Suprapubic skin (tissue), 4 donors: ENCODE measurements around the gene NTM. TPM values are rescaled to one million over a fixed set of nuclear protein-coding genes. Genes with fewer than 3 reads are reported as not detected.

Experiments used
- DNase-seq, 2 donors: peaks; one replicate each; pipeline ENCODE4 v3.0.0-alpha.2; 2019; ENCODE audit warnings: low spot score in 2 of 2
- H3K27ac ChIP-seq: fragments of 200-600 bp; sonication (generic); one replicate; pipeline ENCODE4 v1.5.1; 2019
- H3K27me3 ChIP-seq: fragments of 200-600 bp; sonication (generic); one replicate; pipeline ENCODE4 v1.5.1; 2019
- H3K36me3 ChIP-seq: fragments of 200-600 bp; sonication (generic); one replicate; pipeline ENCODE4 v1.5.1; 2019
- H3K4me1 ChIP-seq: fragments of 200-600 bp; sonication (generic); one replicate; pipeline ENCODE4 v1.5.1; 2019
- H3K4me3 ChIP-seq: fragments of 200-600 bp; sonication (generic); one replicate; pipeline ENCODE4 v1.5.1; 2019; ENCODE audit warnings: mild to moderate bottlenecking
- H3K9me3 ChIP-seq: fragments of 200-600 bp; sonication (generic); one replicate; pipeline ENCODE4 v1.5.1; 2019
- EP300 ChIP-seq: sonication (generic); formaldehyde crosslinking; IDR thresholded peaks from one replicate; pipeline ENCODE4 v1.6.1; 2017; ENCODE audit warnings: antibody characterized with exemption
- POLR2A ChIP-seq, 2 donors: fragments of 450-650 bp; IDR thresholded peaks; one replicate each; pipeline ENCODE4 v1.6.1; 2017; ENCODE audit warnings: antibody characterized with exemption in 2 of 2, mild to moderate bottlenecking in 2 of 2, moderate library complexity in 2 of 2
- POLR2AphosphoS5 ChIP-seq, 3 donors: sonication (generic); formaldehyde crosslinking; IDR thresholded peaks; one replicate each; pipeline ENCODE4 v1.6.1; 2017; ENCODE audit warnings: antibody characterized with exemption in 3 of 3
- WGBS: methylation state at CpG from one replicate; pipeline ENCODE4 v1.1.5; 2018; 5-methylcytosine and 5-hydroxymethylcytosine counted together
- total RNA-seq, 4 donors: library from RNA; depleted of rRNA; stranded (reverse); fragments of >200 nt; gene quantifications; one replicate each; pipeline ENCODE4 v1.1.0, GENCODE V29; 2016
- TF ChIP-seq, protein P1 (sequence below), 2 donors: fragments of 200-600 bp in 1 of 2; fragments of 450-650 bp in 1 of 2; sonication (generic) in 1 of 2; IDR thresholded peaks; one replicate each; pipeline ENCODE4 v1.5.1; 2016 to 2019; ENCODE audit warnings: antibody characterized with exemption in 2 of 2, mild to moderate bottlenecking in 1 of 2, moderate library complexity in 1 of 2

NTM gene
- total RNA-seq, 4 donors from 2014 or later: 0.19 to 19.1 (median 2.1) TPM

DNA sequence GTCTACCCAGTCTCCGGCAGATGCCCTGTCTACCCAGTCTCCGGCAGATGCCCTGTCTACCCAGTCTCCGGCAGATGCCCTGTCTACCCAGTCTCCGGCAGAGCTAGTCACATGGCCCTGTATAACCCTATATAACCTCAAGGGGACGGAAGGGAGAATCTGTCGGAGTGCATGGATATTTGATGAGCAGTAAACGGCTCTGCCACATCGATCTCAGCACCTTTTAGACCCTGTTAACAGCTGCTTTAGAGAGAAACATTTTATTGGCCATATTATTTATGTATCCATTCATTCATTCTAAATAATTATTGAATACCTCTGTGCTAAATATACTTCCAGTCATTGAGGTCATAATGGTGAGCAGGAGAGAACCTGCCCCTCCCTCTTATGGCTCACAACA, 228.9 kb downstream of the NTM start:
- Histone ChIP-seq H3K36me3 (no peaks in the 10 kb centered on the region), H3K4me3 (no peak overlapping the region), H3K27ac (no peak overlapping the region), H3K4me1 (no peaks in the 10 kb centered on the region), H3K9me3 (no peaks in the 10 kb centered on the region), H3K27me3 (no peaks in the 10 kb centered on the region)
- no peak for TF ChIP-seq POLR2AphosphoS5 (IDR thresholded peaks at IDR 0.05)
- TF ChIP-seq EP300: no peak
- no peak for TF ChIP-seq POLR2A (IDR thresholded peaks at IDR 0.05)
- TF ChIP-seq, protein P1, sequence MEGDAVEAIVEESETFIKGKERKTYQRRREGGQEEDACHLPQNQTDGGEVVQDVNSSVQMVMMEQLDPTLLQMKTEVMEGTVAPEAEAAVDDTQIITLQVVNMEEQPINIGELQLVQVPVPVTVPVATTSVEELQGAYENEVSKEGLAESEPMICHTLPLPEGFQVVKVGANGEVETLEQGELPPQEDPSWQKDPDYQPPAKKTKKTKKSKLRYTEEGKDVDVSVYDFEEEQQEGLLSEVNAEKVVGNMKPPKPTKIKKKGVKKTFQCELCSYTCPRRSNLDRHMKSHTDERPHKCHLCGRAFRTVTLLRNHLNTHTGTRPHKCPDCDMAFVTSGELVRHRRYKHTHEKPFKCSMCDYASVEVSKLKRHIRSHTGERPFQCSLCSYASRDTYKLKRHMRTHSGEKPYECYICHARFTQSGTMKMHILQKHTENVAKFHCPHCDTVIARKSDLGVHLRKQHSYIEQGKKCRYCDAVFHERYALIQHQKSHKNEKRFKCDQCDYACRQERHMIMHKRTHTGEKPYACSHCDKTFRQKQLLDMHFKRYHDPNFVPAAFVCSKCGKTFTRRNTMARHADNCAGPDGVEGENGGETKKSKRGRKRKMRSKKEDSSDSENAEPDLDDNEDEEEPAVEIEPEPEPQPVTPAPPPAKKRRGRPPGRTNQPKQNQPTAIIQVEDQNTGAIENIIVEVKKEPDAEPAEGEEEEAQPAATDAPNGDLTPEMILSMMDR (IDR thresholded peaks at IDR 0.05): no peak
- WGBS: 82% methylated on average over 8 of the region's 8 CpGs
- no peak for DNase-seq

DNA sequence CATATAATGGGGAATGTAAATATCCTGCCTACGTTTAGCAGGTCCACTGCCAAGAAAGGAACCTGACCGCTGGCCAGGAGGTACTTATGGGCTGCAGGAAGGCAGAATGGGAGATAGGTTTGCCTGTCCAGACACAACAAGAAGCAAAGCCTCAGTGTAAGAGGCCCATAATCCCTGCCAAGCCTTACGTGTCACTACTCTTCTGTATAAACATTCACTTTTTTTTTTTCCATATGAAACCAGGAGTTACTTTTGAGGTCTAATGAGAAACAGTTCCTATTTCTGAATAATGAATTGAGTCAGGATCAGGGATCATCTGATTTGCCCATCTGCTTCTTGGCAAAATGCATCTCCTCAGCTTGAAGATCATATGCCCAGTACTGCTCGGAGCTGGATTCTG, 230.2 kb downstream of the NTM start:
- DNase-seq: no peak
- TF ChIP-seq, protein P1 (IDR thresholded peaks at IDR 0.05): no peak
- TF ChIP-seq POLR2A (IDR thresholded peaks at IDR 0.05) (no peak), EP300 (no peak), POLR2AphosphoS5 (IDR thresholded peaks at IDR 0.05) (no peak)

DNA sequence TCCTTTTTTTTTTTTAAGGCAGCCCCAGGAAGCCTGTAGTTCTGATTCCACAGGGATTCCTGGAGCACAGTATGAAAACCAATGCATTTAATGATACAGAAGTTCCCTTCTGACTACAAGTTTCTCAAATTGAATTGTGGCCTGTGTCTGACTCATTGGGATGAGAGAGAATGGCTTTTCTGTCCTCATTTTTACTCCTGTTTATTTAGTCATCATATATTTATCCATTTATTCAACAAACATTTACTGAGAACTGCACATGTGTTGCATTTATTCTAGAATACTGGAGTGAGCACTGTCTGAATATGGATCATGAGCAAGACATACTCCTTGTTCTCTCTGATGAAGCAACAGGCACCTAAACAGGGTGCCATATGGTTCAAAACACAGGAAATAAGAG, 231.2 kb downstream of the NTM start:
- Histone ChIP-seq H3K36me3 (no peaks in the 10 kb centered on the region), H3K27me3 (no peaks in the 10 kb centered on the region), H3K4me1 (no peaks in the 10 kb centered on the region), H3K9me3 (no peaks in the 10 kb centered on the region), H3K27ac (no peak overlapping the region), H3K4me3 (no peak overlapping the region)
- TF ChIP-seq POLR2AphosphoS5 (IDR thresholded peaks at IDR 0.05) (no peak), EP300 (no peak)
- DNase-seq: no peak

More for the DNA sequence above, 230.2 kb downstream of the NTM start:
- Histone ChIP-seq H3K27me3 (no peaks in the 10 kb centered on the region), H3K36me3 (no peaks in the 10 kb centered on the region), H3K9me3 (no peaks in the 10 kb centered on the region), H3K4me3 (no peak overlapping the region), H3K4me1 (no peaks in the 10 kb centered on the region), H3K27ac (no peak overlapping the region)
- 32% methylated on average over 4 of the region's 4 CpGs for WGBS

DNA sequence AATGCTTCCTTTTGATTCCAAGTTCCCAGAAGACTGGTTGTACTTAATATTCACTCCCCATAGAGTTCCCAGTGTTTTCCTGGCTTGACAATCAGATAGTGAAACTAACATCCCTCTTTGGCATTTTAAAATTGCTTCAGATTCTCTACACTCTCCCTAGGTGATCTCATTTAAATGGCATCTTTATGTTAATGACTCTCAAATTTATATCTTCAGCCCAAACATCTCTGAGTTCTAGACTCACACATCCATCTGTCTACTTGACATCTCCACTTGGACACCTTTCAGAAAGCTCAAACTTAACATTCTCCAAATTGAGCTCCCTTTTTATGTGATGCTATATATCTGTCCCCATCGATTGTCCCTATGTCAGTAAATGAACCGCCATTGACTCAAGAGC, 232.0 kb downstream of the NTM start:
- H3K9me3 ChIP-seq: no peaks in the 10 kb centered on the region
- H3K36me3 ChIP-seq: no peaks in the 10 kb centered on the region
- WGBS: 96% methylated on average over 2 of the region's 2 CpGs
- TF ChIP-seq POLR2A (IDR thresholded peaks at IDR 0.05) (no peak), POLR2AphosphoS5 (IDR thresholded peaks at IDR 0.05) (no peak), EP300 (no peak)
- TF ChIP-seq, protein P1 (IDR thresholded peaks at IDR 0.05): no peak
- H3K27me3 ChIP-seq: no peaks in the 10 kb centered on the region
- H3K4me1 ChIP-seq: no peaks in the 10 kb centered on the region
- DNase-seq: no peak
- no peak overlapping the region for H3K27ac ChIP-seq
- H3K4me3 ChIP-seq: no peak overlapping the region

DNA sequence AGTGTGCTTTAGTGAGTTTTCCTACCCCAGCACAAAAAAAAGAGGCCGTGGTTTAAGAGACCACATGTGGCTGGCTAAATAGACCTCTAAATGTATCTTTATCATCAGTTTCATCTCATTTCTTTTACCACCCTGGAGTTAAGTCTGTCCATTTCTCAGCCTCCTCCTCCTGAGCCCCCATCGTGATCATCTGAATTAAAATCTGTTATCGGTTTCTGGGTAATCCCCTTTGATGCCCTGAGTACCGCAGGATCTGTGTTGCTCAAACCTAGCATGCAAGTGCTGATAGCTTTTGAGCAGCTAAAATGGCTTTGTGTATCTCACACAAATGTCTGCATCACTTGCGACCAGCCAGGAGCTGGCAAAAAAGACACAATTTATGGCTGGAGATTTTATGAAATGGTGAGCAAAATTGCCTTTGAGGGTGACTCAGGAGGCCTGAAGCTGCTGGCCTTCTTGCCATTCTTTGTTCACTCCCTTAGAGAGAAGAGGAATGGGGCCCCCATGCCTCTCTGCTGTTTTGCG, 236.5 kb downstream of the NTM start:
- no peak overlapping the region for H3K4me3 ChIP-seq
- H3K4me1 ChIP-seq: no peaks in the 10 kb centered on the region
- H3K27me3 ChIP-seq: peaks cover 5% of the 10 kb centered on the region
- no peaks in the 10 kb centered on the region for H3K9me3 ChIP-seq
- no peaks in the 10 kb centered on the region for H3K36me3 ChIP-seq
- 73% methylated on average over 6 of the region's 6 CpGs for WGBS
- TF ChIP-seq EP300 (no peak), POLR2AphosphoS5 (IDR thresholded peaks at IDR 0.05) (no peak)
- DNase-seq: no peak
- no peak overlapping the region for H3K27ac ChIP-seq

DNA sequence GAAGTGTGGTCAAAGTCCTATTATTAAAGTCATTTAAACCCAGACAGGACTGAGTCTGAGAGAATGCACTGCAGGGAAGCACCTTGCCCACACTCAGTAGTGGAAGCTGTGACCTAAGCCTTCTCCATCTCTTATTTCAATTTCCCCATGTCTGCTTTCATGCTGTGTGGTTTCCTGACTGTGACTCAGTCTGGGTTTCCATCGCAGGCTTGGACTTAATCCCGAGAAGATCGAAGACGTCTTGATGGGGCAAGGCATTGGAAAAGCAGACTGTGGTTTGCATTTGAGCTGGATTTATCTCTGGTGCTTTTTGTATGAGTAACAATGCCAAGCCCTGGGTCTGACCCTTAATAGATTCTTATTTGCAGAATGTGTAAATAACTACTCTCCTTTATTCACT, 238.9 kb downstream of the NTM start:
- no peaks in the 10 kb centered on the region for H3K4me1 ChIP-seq
- WGBS: 53% methylated on average over 4 of the region's 4 CpGs
- H3K4me3 ChIP-seq: no peak overlapping the region
- no peaks in the 10 kb centered on the region for H3K9me3 ChIP-seq
- H3K27me3 ChIP-seq: peaks cover 5% of the 10 kb centered on the region
- no peak for DNase-seq
- TF ChIP-seq EP300 (no peak), POLR2A (IDR thresholded peaks at IDR 0.05) (no peak), POLR2AphosphoS5 (IDR thresholded peaks at IDR 0.05) (no peak)
- TF ChIP-seq, protein P1 (IDR thresholded peaks at IDR 0.05): no peak
- H3K27ac ChIP-seq: no peak overlapping the region
- no peaks in the 10 kb centered on the region for H3K36me3 ChIP-seq
